Karpas-422 (cell line): Measurements from ENCODE around the gene BMERB1. TPM values are rescaled to one million over a fixed set of nuclear protein-coding genes. Genes with fewer than 3 reads are reported as not detected.
"Not testable (repeated sequence)": the region's sequence is repeated elsewhere in the genome, so short reads cannot be mapped to it uniquely, and the experiment has no call there.

Source experiments
- DNase-seq: peaks from one replicate; pipeline ENCODE4 v3.0.0-alpha.2; 2015
- H2AFZ ChIP-seq: fragments of 200-600 bp; sonication (generic); 2 replicates; pipeline ENCODE4 v1.6.1; 2014; ENCODE audit warnings: antibody characterized with exemption, low read length, mixed read lengths
- H3K27ac ChIP-seq: fragments of 200-600 bp; sonication (generic); 2 replicates; pipeline ENCODE4 v1.5.1; 2014; ENCODE audit warnings: mild to moderate bottlenecking, low read length, moderate library complexity
- H3K27me3 ChIP-seq: fragments of 200-600 bp; sonication (generic); 2 replicates; pipeline ENCODE4 v1.6.1; 2014; ENCODE audit warnings: low read length, mixed read lengths
- H3K36me3 ChIP-seq: fragments of 200-600 bp; sonication (generic); 2 replicates; pipeline ENCODE4 v1.6.1; 2014; ENCODE audit warnings: low read length, mixed read lengths; ENCODE audit not compliant: insufficient read depth
- H3K4me1 ChIP-seq: fragments of 200-600 bp; sonication (generic); 2 replicates; pipeline ENCODE4 v1.6.1; 2014; ENCODE audit warnings: mild to moderate bottlenecking, low read length, mixed read lengths
- H3K4me2 ChIP-seq: fragments of 200-600 bp; sonication (generic); 2 replicates; pipeline ENCODE4 v1.6.1; 2014; ENCODE audit warnings: low read length, low read depth, mild to moderate bottlenecking; ENCODE audit not compliant: poor library complexity, severe bottlenecking
- H3K4me3 ChIP-seq: fragments of 200-600 bp; sonication (generic); 2 replicates; pipeline ENCODE4 v1.5.1; 2014; ENCODE audit warnings: mild to moderate bottlenecking, antibody characterized with exemption, low read length, mixed read lengths
- H3K79me2 ChIP-seq: fragments of 200-600 bp; sonication (generic); 2 replicates; pipeline ENCODE4 v1.6.1; 2014; ENCODE audit warnings: mild to moderate bottlenecking, low read length, mixed read lengths
- H3K9ac ChIP-seq: fragments of 200-600 bp; sonication (generic); 2 replicates; pipeline ENCODE4 v1.6.0; 2014; ENCODE audit warnings: low read length
- H3K9me2 ChIP-seq: fragments of 200-600 bp; sonication (generic), shearing (Covaris generic); replicated peaks from 2 replicates; pipeline ENCODE4 v1.6.0; 2014; ENCODE audit warnings: mild to moderate bottlenecking, low read length, moderate library complexity; ENCODE audit not compliant: insufficient read depth
- H3K9me3 ChIP-seq: fragments of 300-700, 200-600 bp; sonication (generic); 2 replicates; pipeline ENCODE4 v1.6.1; 2014; ENCODE audit warnings: low read length, mixed read lengths
- H4K20me1 ChIP-seq: fragments of 200-600 bp; sonication (generic); 2 replicates; pipeline ENCODE4 v1.6.1; 2014; ENCODE audit warnings: mild to moderate bottlenecking, antibody characterized with exemption, low read length, low read depth; ENCODE audit not compliant: insufficient read depth
- total RNA-seq: library from RNA; depleted of rRNA; stranded (reverse); fragments of >200 nt; shearing (Covaris generic); gene quantifications from 2 replicates; pipeline ENCODE4 v1.2.3, GENCODE V29; 2014; ENCODE audit warnings: low replicate concordance

Gene BMERB1
- total RNA-seq, 1 experiment from 2014 or later: 0.22 TPM

GRCh38 chr16:15409476-15409875 lies 24.9 kb upstream of the BMERB1 start:
- not testable (repeated sequence) for H3K9ac ChIP-seq, H3K27me3 ChIP-seq, H2AFZ ChIP-seq, H3K9me3 ChIP-seq, H3K4me2 ChIP-seq, H3K36me3 ChIP-seq, H3K27ac ChIP-seq, H4K20me1 ChIP-seq, H3K4me1 ChIP-seq, DNase-seq, H3K79me2 ChIP-seq, H3K9me2 ChIP-seq, H3K4me3 ChIP-seq

DNA sequence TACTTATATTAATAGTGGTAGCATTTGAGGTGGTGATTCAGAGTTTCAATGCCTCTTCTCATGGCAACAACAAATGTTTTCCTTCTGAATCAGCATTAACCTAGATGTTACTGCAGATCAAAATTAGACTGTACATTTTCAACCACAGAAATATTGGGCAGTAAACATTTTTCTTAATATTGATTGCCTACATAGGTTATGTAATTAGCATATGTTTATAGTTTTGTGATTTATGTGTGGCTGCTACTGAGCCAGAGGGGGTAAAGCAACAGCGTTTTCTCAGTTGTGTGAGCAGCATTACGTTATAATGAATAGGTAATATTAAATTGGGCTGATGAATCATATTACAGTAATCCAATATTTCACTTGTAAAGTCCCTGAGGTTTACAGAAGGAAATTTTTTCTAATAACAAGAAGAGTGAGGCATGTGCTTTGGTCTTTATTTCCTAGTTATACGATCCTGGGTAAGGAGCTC lies 18.8 kb upstream of the BMERB1 start:
- no peak overlapping the region for H3K9ac ChIP-seq
- no peaks in the 10 kb centered on the region for H4K20me1 ChIP-seq
- no peak overlapping the region for H3K27ac ChIP-seq
- no peak overlapping the region for H3K4me2 ChIP-seq
- H3K27me3 ChIP-seq: no peaks in the 10 kb centered on the region
- H3K4me3 ChIP-seq: no peak overlapping the region
- no peaks in the 10 kb centered on the region for H3K4me1 ChIP-seq
- H2AFZ ChIP-seq: no peak overlapping the region
- DNase-seq: no peak
- H3K36me3 ChIP-seq: no peaks in the 10 kb centered on the region
- H3K79me2 ChIP-seq: no peaks in the 10 kb centered on the region
- no peaks in the 10 kb centered on the region for H3K9me3 ChIP-seq
- H3K9me2 ChIP-seq: no peaks in the 10 kb centered on the region

GRCh38 chr16:15417197-15417596 lies 17.2 kb upstream of the BMERB1 start:
- H3K4me2 ChIP-seq: no peak overlapping the region
- no peaks in the 10 kb centered on the region for H3K27me3 ChIP-seq
- no peaks in the 10 kb centered on the region for H3K9me2 ChIP-seq
- no peak overlapping the region for H3K27ac ChIP-seq
- no peaks in the 10 kb centered on the region for H3K36me3 ChIP-seq
- H3K79me2 ChIP-seq: no peaks in the 10 kb centered on the region
- H3K4me3 ChIP-seq: no peak overlapping the region
- H3K9ac ChIP-seq: no peak overlapping the region
- H3K9me3 ChIP-seq: no peaks in the 10 kb centered on the region
- H4K20me1 ChIP-seq: no peaks in the 10 kb centered on the region
- no peaks in the 10 kb centered on the region for H3K4me1 ChIP-seq
- no peak overlapping the region for H2AFZ ChIP-seq
- no peak for DNase-seq

- H3K9ac ChIP-seq: no peak overlapping the region
- H3K27ac ChIP-seq: no peak overlapping the region
- H3K4me2 ChIP-seq: no peak overlapping the region
- H3K9me2 ChIP-seq: no peaks in the 10 kb centered on the region
- H3K4me1 ChIP-seq: no peaks in the 10 kb centered on the region
- H3K36me3 ChIP-seq: no peaks in the 10 kb centered on the region
- no peaks in the 10 kb centered on the region for H3K79me2 ChIP-seq
- H3K4me3 ChIP-seq: no peak overlapping the region
- no peaks in the 10 kb centered on the region for H4K20me1 ChIP-seq
- no peak overlapping the region for H2AFZ ChIP-seq
- DNase-seq: no peak
- H3K9me3 ChIP-seq: no peaks in the 10 kb centered on the region
- no peaks in the 10 kb centered on the region for H3K27me3 ChIP-seq
These were observed 16.2 kb upstream of the BMERB1 start for GRCh38 chr16:15418206-15418605.

GRCh38 chr16:15421696-15422095 lies 12.7 kb upstream of the BMERB1 start:
- not testable (repeated sequence) for H3K27ac ChIP-seq, H3K9me3 ChIP-seq, H3K27me3 ChIP-seq, DNase-seq, H3K79me2 ChIP-seq, H3K4me3 ChIP-seq, H3K9me2 ChIP-seq, H3K4me1 ChIP-seq, H4K20me1 ChIP-seq, H3K4me2 ChIP-seq, H3K9ac ChIP-seq, H3K36me3 ChIP-seq, H2AFZ ChIP-seq

- Histone ChIP-seq H3K4me3 (no peak overlapping the region), H3K4me1 (no peaks in the 10 kb centered on the region), H4K20me1 (no peaks in the 10 kb centered on the region), H3K36me3 (no peaks in the 10 kb centered on the region), H2AFZ (no peak overlapping the region), H3K27me3 (no peaks in the 10 kb centered on the region), H3K4me2 (no peak overlapping the region), H3K9ac (no peak overlapping the region), H3K27ac (no peak overlapping the region), H3K79me2 (no peaks in the 10 kb centered on the region), H3K9me2 (no peaks in the 10 kb centered on the region), H3K9me3 (no peaks in the 10 kb centered on the region)
- no peak for DNase-seq
These were observed 12.2 kb upstream of the BMERB1 start for GRCh38 chr16:15422222-15422621.

- no peaks in the 10 kb centered on the region for H3K36me3 ChIP-seq
- H3K9me2 ChIP-seq: no peaks in the 10 kb centered on the region
- H3K4me3 ChIP-seq: no peak overlapping the region
- no peak overlapping the region for H2AFZ ChIP-seq
- H3K27me3 ChIP-seq: no peaks in the 10 kb centered on the region
- H3K4me1 ChIP-seq: no peaks in the 10 kb centered on the region
- no peak overlapping the region for H3K4me2 ChIP-seq
- no peaks in the 10 kb centered on the region for H3K9me3 ChIP-seq
- no peaks in the 10 kb centered on the region for H3K79me2 ChIP-seq
- no peaks in the 10 kb centered on the region for H4K20me1 ChIP-seq
- H3K9ac ChIP-seq: no peak overlapping the region
- no peak overlapping the region for H3K27ac ChIP-seq
- no peak for DNase-seq
These were observed 8.5 kb upstream of the BMERB1 start for GRCh38 chr16:15425861-15426260.

GRCh38 chr16:15426796-15427195 lies 7.6 kb upstream of the BMERB1 start:
- Histone ChIP-seq H3K79me2 (no peaks in the 10 kb centered on the region), H3K9me3 (no peaks in the 10 kb centered on the region), H3K36me3 (no peaks in the 10 kb centered on the region), H3K27me3 (no peaks in the 10 kb centered on the region), H4K20me1 (no peaks in the 10 kb centered on the region), H3K4me1 (no peaks in the 10 kb centered on the region), H3K9ac (no peak overlapping the region), H3K4me3 (no peak overlapping the region), H3K9me2 (no peaks in the 10 kb centered on the region), H2AFZ (no peak overlapping the region), H3K4me2 (no peak overlapping the region), H3K27ac (no peak overlapping the region)
- no peak for DNase-seq

DNA sequence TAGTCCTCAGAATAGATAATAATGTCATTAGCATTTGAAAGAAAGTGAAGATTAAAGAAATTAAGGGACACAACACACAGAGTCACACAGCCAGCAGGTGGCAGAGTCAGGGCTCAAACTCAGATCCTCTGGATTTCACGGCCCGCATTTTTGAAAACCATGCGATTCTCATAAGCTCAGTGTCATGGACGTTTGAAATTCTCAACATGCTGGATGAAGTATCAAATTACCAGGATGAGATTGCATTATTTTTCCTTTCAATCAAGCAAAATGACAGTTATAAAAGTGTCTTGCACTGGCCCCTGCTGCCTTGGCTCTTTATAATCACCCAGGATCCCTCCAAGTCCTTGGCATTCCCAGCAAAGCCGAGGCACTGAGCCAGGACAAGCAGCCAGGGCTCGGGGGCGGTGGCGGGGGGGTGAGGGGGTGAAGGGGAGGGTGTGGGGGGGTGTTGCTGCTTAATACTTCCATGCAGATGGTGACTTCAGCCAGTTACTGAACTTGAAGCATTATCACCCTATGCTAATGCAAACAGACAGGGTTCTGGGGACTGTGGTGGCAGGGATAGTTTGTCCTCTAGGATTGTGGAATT lies 6.6 kb upstream of the BMERB1 start:
- Histone ChIP-seq H3K9ac (no peak overlapping the region), H3K36me3 (no peaks in the 10 kb centered on the region), H3K27me3 (no peaks in the 10 kb centered on the region), H3K27ac (no peak overlapping the region), H3K4me2 (no peak overlapping the region), H3K9me3 (no peaks in the 10 kb centered on the region), H3K79me2 (no peaks in the 10 kb centered on the region), H3K4me3 (no peak overlapping the region), H3K4me1 (no peaks in the 10 kb centered on the region), H3K9me2 (no peaks in the 10 kb centered on the region), H4K20me1 (no peaks in the 10 kb centered on the region), H2AFZ (no peak overlapping the region)
- DNase-seq: peak; percentile 69
